HG03064 (cell line): ENCODE measurements around the gene KIR3DL3.
"Not testable (repeated sequence)": the region's sequence is repeated elsewhere in the genome, so short reads cannot be mapped to it uniquely, and the experiment has no call there.

ENCODE experiments used
- ATAC-seq: cut with Tn5 transposase; IDR thresholded peaks from one replicate; pipeline ENCODE4 v1.9.1; 2021; ENCODE audit warnings: low read depth; ENCODE audit not compliant: unreplicated experiment

KIR3DL3 gene

GRCh38 chr19:54724142-54724541 is at the start of gene KIR3DL3:
KIR3DL3 (plus strand) TSS chr19:54724442; CDS start chr19:54724497, 55 bp downstream.
- no peak for ATAC-seq

GRCh38 chr19:54676210-54676834 is 47.9 kb upstream of the KIR3DL3 start:
- not testable (repeated sequence) for ATAC-seq

GRCh38 chr19:54677217-54677616 is 47.0 kb upstream of the KIR3DL3 start:
- no peak for ATAC-seq

GRCh38 chr19:54681596-54681995 is 42.6 kb upstream of the KIR3DL3 start:
- ATAC-seq: not testable (repeated sequence)

- no peak for ATAC-seq
These were observed 41.9 kb upstream of the KIR3DL3 start for GRCh38 chr19:54682306-54682856.

- ATAC-seq: no peak
These were observed 39.7 kb upstream of the KIR3DL3 start for GRCh38 chr19:54684527-54684926.

- no peak for ATAC-seq
These were observed 32.5 kb upstream of the KIR3DL3 start for GRCh38 chr19:54691582-54692297.

GRCh38 chr19:54692298-54692615 is 32.0 kb upstream of the KIR3DL3 start:
- no peak for ATAC-seq

GRCh38 chr19:54694648-54695047 is 29.6 kb upstream of the KIR3DL3 start:
- no peak for ATAC-seq

GRCh38 chr19:54696117-54696548 is 28.1 kb upstream of the KIR3DL3 start:
- no peak for ATAC-seq

GRCh38 chr19:54696766-54697165 is 27.5 kb upstream of the KIR3DL3 start:
- ATAC-seq: no peak

- ATAC-seq: not testable (repeated sequence)
These were observed 26.5 kb upstream of the KIR3DL3 start for GRCh38 chr19:54697716-54698115.

- ATAC-seq: no peak
These were observed 19.3 kb upstream of the KIR3DL3 start for GRCh38 chr19:54704928-54705327.

GRCh38 chr19:54707962-54708361 is 16.3 kb upstream of the KIR3DL3 start:
- ATAC-seq: no peak

GRCh38 chr19:54708781-54709180 is 15.5 kb upstream of the KIR3DL3 start:
- ATAC-seq: no peak

GRCh38 chr19:54709212-54709948 is 14.9 kb upstream of the KIR3DL3 start:
- ATAC-seq: no peak

GRCh38 chr19:54709956-54710355 is 14.3 kb upstream of the KIR3DL3 start:
- ATAC-seq: not testable (repeated sequence)

GRCh38 chr19:54724644-54725043 is 402 bp downstream of the KIR3DL3 start:
- no peak for ATAC-seq

GRCh38 chr19:54725321-54725720 is 1.1 kb downstream of the KIR3DL3 start:
- ATAC-seq: no peak

- ATAC-seq: no peak
These were observed 3.3 kb downstream of the KIR3DL3 start for GRCh38 chr19:54727562-54727961.

GRCh38 chr19:54728167-54728566 is 3.9 kb downstream of the KIR3DL3 start:
- no peak for ATAC-seq
